HL-60 (cell line): ENCODE measurements around the gene PPP1R7.

ENCODE experiments used
- GABPA ChIP-seq: IDR thresholded peaks from 2 replicates; pipeline ENCODE4 v1.6.1; 2012; ENCODE audit warnings: low read depth
- SPI1 ChIP-seq: IDR thresholded peaks from 2 replicates; pipeline ENCODE4 v1.6.1; 2012; ENCODE audit warnings: low read depth, mild to moderate bottlenecking, borderline replicate concordance
- TF ChIP-seq, protein P1 (sequence below): IDR thresholded peaks from one replicate; pipeline ENCODE4 v1.5.1; 2011; ENCODE audit warnings: low read length, control low read depth, inconsistent platforms; ENCODE audit not compliant: insufficient read depth
- TF ChIP-seq, protein P2 (sequence below): IDR thresholded peaks from 2 replicates; pipeline ENCODE4 v1.6.1; 2012; ENCODE audit warnings: low read depth; ENCODE audit not compliant: insufficient replicate concordance

DNA sequence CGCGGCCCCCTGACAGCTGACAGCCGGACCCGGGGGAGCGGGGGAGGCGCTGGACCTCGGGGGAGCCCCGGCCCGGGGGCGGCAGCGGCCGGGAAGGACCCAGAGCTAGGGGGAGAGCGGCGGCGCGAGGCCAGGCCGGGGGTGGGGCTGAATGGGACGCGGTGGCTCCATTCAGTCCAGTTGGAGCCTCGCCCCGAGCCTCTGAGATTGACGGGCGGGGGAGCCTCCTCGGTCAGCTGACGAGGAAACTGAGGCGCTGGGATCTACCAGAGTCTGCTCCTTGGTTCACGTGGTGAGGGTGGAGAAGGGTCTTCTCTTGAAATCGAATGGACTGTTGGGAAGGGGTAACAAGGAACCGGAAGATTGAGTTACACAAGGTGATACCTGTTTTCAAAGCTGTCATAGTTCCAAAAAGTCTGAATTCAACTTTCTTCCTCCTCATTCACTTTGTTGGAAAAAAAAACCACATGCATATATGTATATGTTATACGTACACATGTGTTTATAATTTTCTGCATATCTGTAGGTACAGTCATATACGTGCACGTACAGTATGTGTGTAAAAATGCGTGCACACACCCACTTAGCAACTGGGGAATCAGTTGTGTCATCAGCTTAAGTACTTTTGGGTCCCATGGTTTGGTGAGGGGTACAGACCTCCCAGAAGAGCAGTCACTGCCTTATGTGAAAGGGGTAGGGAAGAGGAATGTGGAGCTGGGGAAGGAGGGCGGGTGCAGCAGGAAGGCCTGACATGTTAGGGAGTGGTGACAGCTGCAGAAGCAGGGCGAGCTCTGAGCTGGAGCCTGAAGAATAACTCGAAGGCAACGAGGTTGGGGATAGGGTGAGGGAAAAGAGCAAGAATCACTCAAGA is 628 bp downstream of the PPP1R7 start:
- TF ChIP-seq, protein P1, sequence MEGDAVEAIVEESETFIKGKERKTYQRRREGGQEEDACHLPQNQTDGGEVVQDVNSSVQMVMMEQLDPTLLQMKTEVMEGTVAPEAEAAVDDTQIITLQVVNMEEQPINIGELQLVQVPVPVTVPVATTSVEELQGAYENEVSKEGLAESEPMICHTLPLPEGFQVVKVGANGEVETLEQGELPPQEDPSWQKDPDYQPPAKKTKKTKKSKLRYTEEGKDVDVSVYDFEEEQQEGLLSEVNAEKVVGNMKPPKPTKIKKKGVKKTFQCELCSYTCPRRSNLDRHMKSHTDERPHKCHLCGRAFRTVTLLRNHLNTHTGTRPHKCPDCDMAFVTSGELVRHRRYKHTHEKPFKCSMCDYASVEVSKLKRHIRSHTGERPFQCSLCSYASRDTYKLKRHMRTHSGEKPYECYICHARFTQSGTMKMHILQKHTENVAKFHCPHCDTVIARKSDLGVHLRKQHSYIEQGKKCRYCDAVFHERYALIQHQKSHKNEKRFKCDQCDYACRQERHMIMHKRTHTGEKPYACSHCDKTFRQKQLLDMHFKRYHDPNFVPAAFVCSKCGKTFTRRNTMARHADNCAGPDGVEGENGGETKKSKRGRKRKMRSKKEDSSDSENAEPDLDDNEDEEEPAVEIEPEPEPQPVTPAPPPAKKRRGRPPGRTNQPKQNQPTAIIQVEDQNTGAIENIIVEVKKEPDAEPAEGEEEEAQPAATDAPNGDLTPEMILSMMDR = no peak
- TF ChIP-seq GABPA (no peak), SPI1 (no peak)
- TF ChIP-seq, protein P2, sequence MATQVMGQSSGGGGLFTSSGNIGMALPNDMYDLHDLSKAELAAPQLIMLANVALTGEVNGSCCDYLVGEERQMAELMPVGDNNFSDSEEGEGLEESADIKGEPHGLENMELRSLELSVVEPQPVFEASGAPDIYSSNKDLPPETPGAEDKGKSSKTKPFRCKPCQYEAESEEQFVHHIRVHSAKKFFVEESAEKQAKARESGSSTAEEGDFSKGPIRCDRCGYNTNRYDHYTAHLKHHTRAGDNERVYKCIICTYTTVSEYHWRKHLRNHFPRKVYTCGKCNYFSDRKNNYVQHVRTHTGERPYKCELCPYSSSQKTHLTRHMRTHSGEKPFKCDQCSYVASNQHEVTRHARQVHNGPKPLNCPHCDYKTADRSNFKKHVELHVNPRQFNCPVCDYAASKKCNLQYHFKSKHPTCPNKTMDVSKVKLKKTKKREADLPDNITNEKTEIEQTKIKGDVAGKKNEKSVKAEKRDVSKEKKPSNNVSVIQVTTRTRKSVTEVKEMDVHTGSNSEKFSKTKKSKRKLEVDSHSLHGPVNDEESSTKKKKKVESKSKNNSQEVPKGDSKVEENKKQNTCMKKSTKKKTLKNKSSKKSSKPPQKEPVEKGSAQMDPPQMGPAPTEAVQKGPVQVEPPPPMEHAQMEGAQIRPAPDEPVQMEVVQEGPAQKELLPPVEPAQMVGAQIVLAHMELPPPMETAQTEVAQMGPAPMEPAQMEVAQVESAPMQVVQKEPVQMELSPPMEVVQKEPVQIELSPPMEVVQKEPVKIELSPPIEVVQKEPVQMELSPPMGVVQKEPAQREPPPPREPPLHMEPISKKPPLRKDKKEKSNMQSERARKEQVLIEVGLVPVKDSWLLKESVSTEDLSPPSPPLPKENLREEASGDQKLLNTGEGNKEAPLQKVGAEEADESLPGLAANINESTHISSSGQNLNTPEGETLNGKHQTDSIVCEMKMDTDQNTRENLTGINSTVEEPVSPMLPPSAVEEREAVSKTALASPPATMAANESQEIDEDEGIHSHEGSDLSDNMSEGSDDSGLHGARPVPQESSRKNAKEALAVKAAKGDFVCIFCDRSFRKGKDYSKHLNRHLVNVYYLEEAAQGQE = no peak
